Measurements from ENCODE around the gene C16orf82. TPM values are rescaled to one million over a fixed set of nuclear protein-coding genes. Genes with fewer than 3 reads are reported as not detected.

Gene C16orf82
- total and polyA plus RNA-seq, 9 of the 15 experiments (the other 6 are each of a cell fraction or from before 2014, with no cell fraction given), result not detected

DNA sequence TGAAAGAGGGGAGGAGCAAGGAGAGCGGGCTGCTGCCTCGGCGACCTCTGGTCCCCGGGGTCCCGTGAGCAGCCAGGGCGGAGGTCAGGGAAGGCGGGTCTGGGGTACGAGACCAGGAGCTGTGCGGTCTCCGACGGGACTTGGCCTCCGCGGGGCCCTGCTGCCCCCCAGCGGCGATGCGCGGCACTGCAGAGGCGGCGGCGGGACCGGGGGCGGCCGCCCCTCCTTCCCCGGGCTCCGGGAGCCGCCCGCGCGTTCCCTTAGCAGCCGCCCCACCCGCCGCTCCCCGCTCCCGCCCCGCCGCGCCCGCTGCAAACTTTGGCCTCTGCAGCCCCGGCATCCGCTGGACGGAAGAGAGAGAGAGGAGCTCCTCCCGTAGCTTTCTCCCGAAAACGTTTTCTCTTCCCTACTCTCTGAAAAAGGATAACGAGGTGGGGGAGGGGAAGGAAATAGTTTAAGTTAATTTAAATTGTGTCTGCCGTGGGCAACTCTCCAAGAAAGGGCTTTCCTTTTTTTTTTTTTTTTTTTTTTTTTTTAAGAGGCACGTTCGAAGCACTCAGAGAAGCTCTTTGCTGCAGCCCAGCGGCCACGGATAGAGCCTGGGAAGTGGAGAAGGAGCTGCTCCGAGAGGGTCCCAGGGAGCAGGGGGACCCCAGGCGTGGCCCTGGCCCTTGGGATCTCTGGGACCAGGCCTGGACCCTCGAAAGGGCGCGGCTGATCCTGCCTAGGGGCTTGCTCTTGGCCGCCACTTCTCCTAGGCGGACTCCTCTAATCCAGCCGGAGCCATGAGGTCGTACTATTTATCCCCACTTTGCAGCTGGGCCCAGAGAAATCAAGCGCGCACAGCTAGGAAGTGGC is 43.2 kb downstream of the C16orf82 start (continued):
- TF ChIP-seq, protein P1, sequence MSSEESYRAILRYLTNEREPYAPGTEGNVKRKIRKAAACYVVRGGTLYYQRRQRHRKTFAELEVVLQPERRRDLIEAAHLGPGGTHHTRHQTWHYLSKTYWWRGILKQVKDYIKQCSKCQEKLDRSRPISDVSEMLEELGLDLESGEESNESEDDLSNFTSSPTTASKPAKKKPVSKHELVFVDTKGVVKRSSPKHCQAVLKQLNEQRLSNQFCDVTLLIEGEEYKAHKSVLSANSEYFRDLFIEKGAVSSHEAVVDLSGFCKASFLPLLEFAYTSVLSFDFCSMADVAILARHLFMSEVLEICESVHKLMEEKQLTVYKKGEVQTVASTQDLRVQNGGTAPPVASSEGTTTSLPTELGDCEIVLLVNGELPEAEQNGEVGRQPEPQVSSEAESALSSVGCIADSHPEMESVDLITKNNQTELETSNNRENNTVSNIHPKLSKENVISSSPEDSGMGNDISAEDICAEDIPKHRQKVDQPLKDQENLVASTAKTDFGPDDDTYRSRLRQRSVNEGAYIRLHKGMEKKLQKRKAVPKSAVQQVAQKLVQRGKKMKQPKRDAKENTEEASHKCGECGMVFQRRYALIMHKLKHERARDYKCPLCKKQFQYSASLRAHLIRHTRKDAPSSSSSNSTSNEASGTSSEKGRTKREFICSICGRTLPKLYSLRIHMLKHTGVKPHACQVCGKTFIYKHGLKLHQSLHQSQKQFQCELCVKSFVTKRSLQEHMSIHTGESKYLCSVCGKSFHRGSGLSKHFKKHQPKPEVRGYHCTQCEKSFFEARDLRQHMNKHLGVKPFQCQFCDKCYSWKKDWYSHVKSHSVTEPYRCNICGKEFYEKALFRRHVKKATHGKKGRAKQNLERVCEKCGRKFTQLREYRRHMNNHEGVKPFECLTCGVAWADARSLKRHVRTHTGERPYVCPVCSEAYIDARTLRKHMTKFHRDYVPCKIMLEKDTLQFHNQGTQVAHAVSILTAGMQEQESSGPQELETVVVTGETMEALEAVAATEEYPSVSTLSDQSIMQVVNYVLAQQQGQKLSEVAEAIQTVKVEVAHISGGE (CRISPR knock-in tag; IDR thresholded peaks at IDR 0.05), result no peak
- no peak for TF ChIP-seq MEF2A (IDR thresholded peaks at IDR 0.05; ENCODE audit: control insufficient read depth, low read depth, low read length)
- TF ChIP-seq, protein P2, sequence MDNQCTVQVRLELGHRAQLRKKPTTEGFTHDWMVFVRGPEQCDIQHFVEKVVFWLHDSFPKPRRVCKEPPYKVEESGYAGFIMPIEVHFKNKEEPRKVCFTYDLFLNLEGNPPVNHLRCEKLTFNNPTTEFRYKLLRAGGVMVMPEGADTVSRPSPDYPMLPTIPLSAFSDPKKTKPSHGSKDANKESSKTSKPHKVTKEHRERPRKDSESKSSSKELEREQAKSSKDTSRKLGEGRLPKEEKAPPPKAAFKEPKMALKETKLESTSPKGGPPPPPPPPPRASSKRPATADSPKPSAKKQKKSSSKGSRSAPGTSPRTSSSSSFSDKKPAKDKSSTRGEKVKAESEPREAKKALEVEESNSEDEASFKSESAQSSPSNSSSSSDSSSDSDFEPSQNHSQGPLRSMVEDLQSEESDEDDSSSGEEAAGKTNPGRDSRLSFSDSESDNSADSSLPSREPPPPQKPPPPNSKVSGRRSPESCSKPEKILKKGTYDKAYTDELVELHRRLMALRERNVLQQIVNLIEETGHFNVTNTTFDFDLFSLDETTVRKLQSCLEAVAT (IDR thresholded peaks at IDR 0.05), result no peak
- no peak for TF ChIP-seq GATAD2B (IDR thresholded peaks at IDR 0.05; ENCODE audit: borderline replicate concordance)
- peak; percentile 85; the same call in 1 of the 2 replicates for TF ChIP-seq ZBTB7A (IDR thresholded peaks at IDR 0.05; ENCODE audit: borderline replicate concordance, control insufficient read depth, low read depth, low read length)
- TF ChIP-seq, protein P3, sequence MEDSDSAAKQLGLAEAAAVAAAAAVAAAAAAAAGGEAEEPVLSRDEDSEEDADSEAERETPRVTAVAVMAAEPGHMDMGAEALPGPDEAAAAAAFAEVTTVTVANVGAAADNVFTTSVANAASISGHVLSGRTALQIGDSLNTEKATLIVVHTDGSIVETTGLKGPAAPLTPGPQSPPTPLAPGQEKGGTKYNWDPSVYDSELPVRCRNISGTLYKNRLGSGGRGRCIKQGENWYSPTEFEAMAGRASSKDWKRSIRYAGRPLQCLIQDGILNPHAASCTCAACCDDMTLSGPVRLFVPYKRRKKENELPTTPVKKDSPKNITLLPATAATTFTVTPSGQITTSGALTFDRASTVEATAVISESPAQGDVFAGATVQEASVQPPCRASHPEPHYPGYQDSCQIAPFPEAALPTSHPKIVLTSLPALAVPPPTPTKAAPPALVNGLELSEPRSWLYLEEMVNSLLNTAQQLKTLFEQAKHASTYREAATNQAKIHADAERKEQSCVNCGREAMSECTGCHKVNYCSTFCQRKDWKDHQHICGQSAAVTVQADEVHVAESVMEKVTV (CRISPR knock-in tag; IDR thresholded peaks at IDR 0.05), result peak; percentile 34; the same call in 1 of the 2 replicates
- no peak for TF ChIP-seq NFXL1 (CRISPR knock-in tag; IDR thresholded peaks at IDR 0.05)
- no peak for TF ChIP-seq JUND (IDR thresholded peaks at IDR 0.05; ENCODE audit: borderline replicate concordance, low read depth, low read length)
- no peak for TF ChIP-seq JUND (tag; IDR thresholded peaks at IDR 0.05; ENCODE audit: borderline replicate concordance, low read depth, low read length)
- TF ChIP-seq KHSRP (IDR thresholded peaks at IDR 0.05), result no peak
- no peak for TF ChIP-seq NR2C1 (IDR thresholded peaks at IDR 0.05)
- TF ChIP-seq NR2C1 (tag; IDR thresholded peaks at IDR 0.05), result no peak
- peak; percentile 65; the same call in 1 of the 2 replicates for TF ChIP-seq STAG1 (CRISPR knock-in tag; IDR thresholded peaks at IDR 0.05; ENCODE audit: borderline replicate concordance)
- TF ChIP-seq ZNF197 (CRISPR knock-in tag; IDR thresholded peaks at IDR 0.05; ENCODE audit: low read depth), result no peak
- no peak for TF ChIP-seq ZNF696 (CRISPR knock-in tag; conservative IDR thresholded peaks at IDR 0.05)
- TF ChIP-seq ZNF274 (IDR thresholded peaks at IDR 0.05; ENCODE audit: borderline replicate concordance, low read depth, low read length), result no peak
